ENCODE results near the gene TXNRD2.

Gene TXNRD2

DNA sequence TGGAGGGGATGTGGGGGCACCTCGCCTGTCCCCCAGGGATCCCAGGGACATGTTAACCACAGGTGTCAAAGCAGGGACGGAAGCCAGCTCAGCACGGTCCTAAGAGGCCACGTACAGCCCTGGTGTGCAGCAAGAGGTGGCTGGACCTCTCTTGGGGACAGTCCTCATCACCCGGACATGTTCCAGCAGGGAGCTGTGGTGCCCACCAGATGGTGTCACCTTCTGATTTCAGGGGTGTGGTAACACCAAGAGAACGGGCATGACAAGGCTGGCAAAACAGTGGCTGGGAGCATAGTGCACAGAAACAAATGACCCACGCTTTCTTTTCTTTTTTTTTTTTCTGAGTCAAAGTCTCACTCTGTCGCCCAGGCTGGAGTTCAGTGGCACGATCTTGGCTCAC, 25.6 kb downstream of the TXNRD2 start:
- Histone ChIP-seq H4K91ac (ENCODE audit: low read length) (no peak overlapping the region), H3K4me3 (ENCODE audit: insufficient read depth in 1 of 2, low read depth in 1 of 2, low read length in 2 of 2) (no peak overlapping the region), H3K4me2 (ENCODE audit: low read length, poor library complexity, severe bottlenecking) (no peak overlapping the region), H2AK5ac (ENCODE audit: low read length, severe bottlenecking) (no peak overlapping the region), H3K23ac (ENCODE audit: low read length in 2 of 2) (no peak overlapping the region), H2BK12ac (ENCODE audit: low read length in 2 of 2) (no peak overlapping the region), H3K14ac (ENCODE audit: low read length in 2 of 2) (no peak overlapping the region), H4K8ac (ENCODE audit: low read length) (no peak overlapping the region), H3K27ac (ENCODE audit: low read length, poor library complexity, severe bottlenecking) (no peak overlapping the region), H2BK120ac (ENCODE audit: low read depth, low read length) (no peak overlapping the region), H3K79me1 (replicated peaks; ENCODE audit: low read length, poor library complexity, severe bottlenecking) (no peaks in the 10 kb centered on the region), H3K9ac (ENCODE audit: low read length) (no peak overlapping the region), H3K9me3 (ENCODE audit: control insufficient read depth, low read length) (peaks cover 10% of the 10 kb centered on the region), H3K4ac (ENCODE audit: low read depth in 1 of 2, low read length in 2 of 2) (no peak overlapping the region), H2BK15ac (ENCODE audit: low read depth, poor library complexity, severe bottlenecking) (no peak overlapping the region), H3K18ac (ENCODE audit: low read depth in 1 of 2, low read length in 2 of 2) (no peak overlapping the region), H2BK5ac (ENCODE audit: low read depth, low read length, poor library complexity, severe bottlenecking) (no peak overlapping the region), H3K4me1 (ENCODE audit: control insufficient read depth, insufficient read depth, low read depth, low read length) (no peaks in the 10 kb centered on the region), H3K36me3 (ENCODE audit: control insufficient read depth in 1 of 2, insufficient read depth in 2 of 2, low read depth in 1 of 2, low read length in 2 of 2) (peaks cover 57 to 58% of the 10 kb centered on the region in 2 experiments), H2AFZ (ENCODE audit: low read depth, low read length) (no peak overlapping the region), H3K27me3 (ENCODE audit: control insufficient read depth in 1 of 2, insufficient read depth in 1 of 2, low read length in 2 of 2) (no peaks in the 10 kb centered on the region)
- WGBS: 94% methylated on average over 9 of the region's 9 CpGs
- DNase-seq: no peak

DNA sequence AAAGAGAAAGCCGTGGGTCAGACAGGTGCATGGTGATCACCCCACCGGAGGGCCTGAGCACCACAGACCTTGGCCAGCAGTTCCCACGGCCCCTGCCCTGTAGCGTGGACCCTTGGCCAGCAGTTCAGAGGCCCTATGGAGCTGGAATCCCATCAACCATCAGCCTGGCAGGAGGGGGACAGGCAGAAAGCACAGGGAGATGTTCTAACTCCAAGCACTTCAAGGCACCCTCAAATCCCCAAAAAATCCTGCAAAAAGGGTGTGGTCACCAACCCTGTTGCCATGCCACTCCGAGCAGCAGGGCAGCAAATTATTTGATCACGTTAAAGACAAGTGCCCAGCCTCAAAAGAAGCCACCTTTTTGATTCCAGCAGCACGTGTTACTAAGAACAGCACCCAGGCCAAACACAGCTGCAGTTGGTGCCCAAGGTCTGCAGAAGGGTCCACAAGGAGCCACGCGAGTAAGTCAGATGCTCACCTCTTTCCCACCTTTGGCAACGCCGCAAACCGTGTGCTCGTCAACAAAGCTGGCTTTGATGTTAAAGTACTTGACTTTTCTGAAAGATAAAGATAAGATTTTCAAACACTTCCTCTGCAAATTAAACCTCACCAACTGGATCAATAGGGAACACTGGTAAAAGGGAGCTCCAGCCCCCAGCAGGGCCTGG, 26.2 kb downstream of the TXNRD2 start:
- peaks cover 58 to 59% of the 10 kb centered on the region in 2 experiments for H3K36me3 ChIP-seq (ENCODE audit: control insufficient read depth in 1 of 2, insufficient read depth in 2 of 2, low read depth in 1 of 2, low read length in 2 of 2)
- no peak for DNase-seq

DNA sequence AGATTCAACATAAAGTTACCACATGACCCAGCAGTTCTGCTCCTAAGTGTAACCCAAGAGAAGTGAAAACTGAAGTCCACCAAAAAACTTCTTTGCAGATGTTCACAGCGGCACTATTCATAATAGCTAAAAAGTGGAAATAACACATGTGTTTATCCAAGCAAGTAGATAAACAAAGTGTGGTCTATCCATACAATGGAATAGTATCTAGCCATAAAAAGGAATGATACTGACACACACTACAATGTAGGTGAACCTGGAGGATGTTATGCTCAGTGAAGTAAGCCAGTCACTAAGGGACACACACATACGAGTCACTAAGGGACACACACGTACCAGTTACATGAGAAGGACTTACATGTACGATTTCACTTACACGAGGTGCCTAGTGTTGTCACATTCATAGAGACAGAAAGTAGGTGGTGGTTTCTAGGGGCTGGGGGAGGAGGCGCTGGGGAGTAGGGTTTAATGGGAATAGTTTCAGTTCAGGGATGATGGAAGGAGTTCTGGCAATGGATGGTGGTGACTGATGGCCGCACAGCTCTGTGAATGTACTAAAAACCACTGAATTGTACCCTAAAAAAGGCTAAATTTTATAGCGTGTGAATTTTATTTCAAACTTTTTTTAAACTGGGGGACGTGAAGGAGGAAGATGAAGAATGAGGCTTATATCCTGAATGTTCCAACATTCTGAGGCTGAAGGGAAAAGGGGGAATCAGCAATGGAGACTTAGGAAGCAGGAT, 27.2 kb downstream of the TXNRD2 start:
- Histone ChIP-seq H3K4me3 (ENCODE audit: insufficient read depth in 1 of 2, low read depth in 1 of 2, low read length in 2 of 2) (no peak overlapping the region), H3K79me1 (replicated peaks; ENCODE audit: low read length, poor library complexity, severe bottlenecking) (no peaks in the 10 kb centered on the region), H2BK12ac (ENCODE audit: low read length in 2 of 2) (no peak overlapping the region), H2AFZ (ENCODE audit: low read depth, low read length) (no peak overlapping the region), H4K91ac (ENCODE audit: low read length) (peak overlapping the region; percentile 22), H3K4ac (ENCODE audit: low read depth in 1 of 2, low read length in 2 of 2) (no peak overlapping the region), H3K27ac (ENCODE audit: low read length, poor library complexity, severe bottlenecking) (no peak overlapping the region), H3K36me3 (ENCODE audit: control insufficient read depth in 1 of 2, insufficient read depth in 2 of 2, low read depth in 1 of 2, low read length in 2 of 2) (peaks cover 58 to 60% of the 10 kb centered on the region in 2 experiments), H2BK15ac (ENCODE audit: low read depth, poor library complexity, severe bottlenecking) (no peak overlapping the region), H2BK120ac (ENCODE audit: low read depth, low read length) (no peak overlapping the region), H3K9me3 (ENCODE audit: control insufficient read depth, low read length) (peaks cover 10% of the 10 kb centered on the region), H3K4me2 (ENCODE audit: low read length, poor library complexity, severe bottlenecking) (no peak overlapping the region), H3K14ac (ENCODE audit: low read length in 2 of 2) (no peak overlapping the region), H3K4me1 (ENCODE audit: control insufficient read depth, insufficient read depth, low read depth, low read length) (peaks cover 6% of the 10 kb centered on the region), H2BK5ac (ENCODE audit: low read depth, low read length, poor library complexity, severe bottlenecking) (no peak overlapping the region), H3K23ac (ENCODE audit: low read length in 2 of 2) (no peak overlapping the region), H3K9ac (ENCODE audit: low read length) (no peak overlapping the region), H2AK5ac (ENCODE audit: low read length, severe bottlenecking) (no peak overlapping the region), H3K27me3 (ENCODE audit: control insufficient read depth in 1 of 2, insufficient read depth in 1 of 2, low read length in 2 of 2) (no peaks in the 10 kb centered on the region), H3K18ac (ENCODE audit: low read depth in 1 of 2, low read length in 2 of 2) (no peak overlapping the region), H4K8ac (ENCODE audit: low read length) (no peak overlapping the region)
- WGBS: 97% methylated on average over 8 of the region's 9 CpGs
- no peak for DNase-seq

More for the DNA sequence above, 26.2 kb downstream of the TXNRD2 start:
- Histone ChIP-seq H3K79me1 (replicated peaks; ENCODE audit: low read length, poor library complexity, severe bottlenecking) (no peaks in the 10 kb centered on the region), H3K27ac (ENCODE audit: low read length, poor library complexity, severe bottlenecking) (no peak overlapping the region), H2BK5ac (ENCODE audit: low read depth, low read length, poor library complexity, severe bottlenecking) (no peak overlapping the region), H3K4me2 (ENCODE audit: low read length, poor library complexity, severe bottlenecking) (no peak overlapping the region), H2AK5ac (ENCODE audit: low read length, severe bottlenecking) (no peak overlapping the region), H3K27me3 (ENCODE audit: control insufficient read depth in 1 of 2, insufficient read depth in 1 of 2, low read length in 2 of 2) (no peaks in the 10 kb centered on the region), H3K23ac (ENCODE audit: low read length in 2 of 2) (no peak overlapping the region), H2AFZ (ENCODE audit: low read depth, low read length) (no peak overlapping the region), H2BK12ac (ENCODE audit: low read length in 2 of 2) (no peak overlapping the region), H2BK120ac (ENCODE audit: low read depth, low read length) (no peak overlapping the region), H3K9me3 (ENCODE audit: control insufficient read depth, low read length) (peaks cover 10% of the 10 kb centered on the region), H4K8ac (ENCODE audit: low read length) (no peak overlapping the region), H3K14ac (ENCODE audit: low read length in 2 of 2) (no peak overlapping the region), H3K4ac (ENCODE audit: low read depth in 1 of 2, low read length in 2 of 2) (no peak overlapping the region), H4K91ac (ENCODE audit: low read length) (no peak overlapping the region), H3K9ac (ENCODE audit: low read length) (no peak overlapping the region), H3K18ac (ENCODE audit: low read depth in 1 of 2, low read length in 2 of 2) (no peak overlapping the region), H3K4me3 (ENCODE audit: insufficient read depth in 1 of 2, low read depth in 1 of 2, low read length in 2 of 2) (no peak overlapping the region), H3K4me1 (ENCODE audit: control insufficient read depth, insufficient read depth, low read depth, low read length) (no peaks in the 10 kb centered on the region), H2BK15ac (ENCODE audit: low read depth, poor library complexity, severe bottlenecking) (peak overlapping the region; percentile 0)
- WGBS: 90% methylated on average over 9 of the region's 13 CpGs

DNA sequence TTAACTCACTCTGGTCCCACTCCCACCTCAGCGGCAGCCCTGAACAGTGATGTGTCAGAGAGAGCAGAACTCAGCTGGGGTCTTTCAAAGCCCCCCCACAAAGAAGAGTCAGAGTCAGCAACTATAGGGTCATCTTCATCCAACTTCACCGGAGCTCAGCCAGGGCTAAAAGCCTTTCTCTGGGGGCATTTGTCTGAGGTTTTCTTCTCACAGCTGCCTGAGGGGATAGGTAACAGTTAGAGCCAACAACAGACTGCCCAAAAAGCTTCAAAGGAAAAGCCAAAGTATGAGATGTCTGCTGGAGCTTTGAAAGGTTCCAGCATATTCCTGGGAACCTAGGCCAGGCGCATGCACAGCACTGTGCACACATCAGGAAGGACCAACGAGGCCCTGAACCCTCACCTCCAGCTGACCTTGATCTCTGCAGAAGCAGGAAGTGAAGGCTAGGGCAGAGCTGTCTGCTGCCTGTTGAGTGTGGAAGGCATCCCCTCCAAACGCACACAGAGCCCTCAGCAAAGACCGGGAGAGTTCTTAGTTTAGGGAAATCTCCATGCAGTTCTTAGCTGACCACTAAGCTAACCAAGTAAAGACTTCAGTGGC, 28.2 kb downstream of the TXNRD2 start:
- H3K79me1 ChIP-seq (replicated peaks; ENCODE audit: low read length, poor library complexity, severe bottlenecking): no peaks in the 10 kb centered on the region
- H2BK120ac ChIP-seq (ENCODE audit: low read depth, low read length): no peak overlapping the region
- peaks cover 10% of the 10 kb centered on the region for H3K9me3 ChIP-seq (ENCODE audit: control insufficient read depth, low read length)
- no peak overlapping the region for H3K23ac ChIP-seq (ENCODE audit: low read length in 2 of 2)
- no peak overlapping the region for H2BK15ac ChIP-seq (ENCODE audit: low read depth, poor library complexity, severe bottlenecking)
- no peak overlapping the region for H3K18ac ChIP-seq (ENCODE audit: low read depth in 1 of 2, low read length in 2 of 2)
- no peak overlapping the region for H3K27ac ChIP-seq (ENCODE audit: low read length, poor library complexity, severe bottlenecking)
- no peak overlapping the region for H3K9ac ChIP-seq (ENCODE audit: low read length)
- H3K4me2 ChIP-seq (ENCODE audit: low read length, poor library complexity, severe bottlenecking): no peak overlapping the region
- no peak overlapping the region for H2BK5ac ChIP-seq (ENCODE audit: low read depth, low read length, poor library complexity, severe bottlenecking)
- no peak overlapping the region for H4K91ac ChIP-seq (ENCODE audit: low read length)
- H4K8ac ChIP-seq (ENCODE audit: low read length): no peak overlapping the region
- H3K4me3 ChIP-seq (ENCODE audit: insufficient read depth in 1 of 2, low read depth in 1 of 2, low read length in 2 of 2): no peak overlapping the region
- H3K36me3 ChIP-seq (ENCODE audit: control insufficient read depth in 1 of 2, insufficient read depth in 2 of 2, low read depth in 1 of 2, low read length in 2 of 2): peaks cover 53 to 57% of the 10 kb centered on the region in 2 experiments
- H3K27me3 ChIP-seq (ENCODE audit: control insufficient read depth in 1 of 2, insufficient read depth in 1 of 2, low read length in 2 of 2): no peaks in the 10 kb centered on the region
- H2BK12ac ChIP-seq (ENCODE audit: low read length in 2 of 2): no peak overlapping the region
- DNase-seq: no peak
- H2AFZ ChIP-seq (ENCODE audit: low read depth, low read length): no peak overlapping the region
- 90% methylated on average over 6 of the region's 6 CpGs for WGBS
- H3K4me1 ChIP-seq (ENCODE audit: control insufficient read depth, insufficient read depth, low read depth, low read length): peaks cover 8% of the 10 kb centered on the region
- no peak overlapping the region for H3K4ac ChIP-seq (ENCODE audit: low read depth in 1 of 2, low read length in 2 of 2)
- no peak overlapping the region for H3K14ac ChIP-seq (ENCODE audit: low read length in 2 of 2)
- no peak overlapping the region for H2AK5ac ChIP-seq (ENCODE audit: low read length, severe bottlenecking)
